22Rv1 (cell line): Measurements from ENCODE around the gene LMAN2.

Source experiments
- ZFX ChIP-seq: fragments of 450-650 bp; IDR thresholded peaks from 2 replicates; pipeline ENCODE4 v1.6.1; 2017; ENCODE audit warnings: antibody characterized with exemption, borderline replicate concordance
- TF ChIP-seq, protein P1 (sequence below): fragments of 450-650 bp; IDR thresholded peaks from 2 replicates; pipeline ENCODE4 v1.5.1; 2017; ENCODE audit warnings: mild to moderate bottlenecking

DNA sequence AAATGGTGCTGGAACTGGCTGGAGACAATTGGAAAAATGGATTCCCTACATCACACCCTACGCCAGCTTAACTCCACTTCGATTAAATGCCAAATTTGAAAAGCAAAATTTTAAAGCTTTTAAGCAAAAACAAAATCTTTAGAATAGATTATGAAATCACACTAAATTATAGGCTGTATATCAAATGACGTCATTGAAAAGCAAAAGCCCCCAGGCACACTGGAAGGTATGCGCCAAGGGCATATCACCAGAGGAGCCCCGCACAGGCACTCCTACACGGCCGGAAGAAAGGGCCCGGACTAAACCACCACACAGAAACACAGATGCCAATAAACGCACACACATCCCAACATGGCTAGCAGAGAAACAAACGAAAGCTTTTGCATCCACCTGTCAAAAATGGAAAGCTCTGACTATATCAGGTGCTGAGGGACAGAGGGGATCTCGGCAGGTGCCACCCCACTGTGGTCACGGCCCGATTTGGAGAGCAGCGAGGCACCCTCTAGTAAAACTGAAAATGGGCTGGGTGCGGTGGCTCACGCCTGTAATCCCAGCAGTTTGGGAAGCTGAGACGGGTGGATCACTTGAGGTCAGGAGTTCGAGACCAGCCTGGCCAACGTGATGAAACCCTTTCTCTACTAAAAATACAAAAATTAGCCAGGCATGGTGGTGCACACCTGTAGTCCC, 22.8 kb downstream of the LMAN2 start:
- TF ChIP-seq, protein P1, sequence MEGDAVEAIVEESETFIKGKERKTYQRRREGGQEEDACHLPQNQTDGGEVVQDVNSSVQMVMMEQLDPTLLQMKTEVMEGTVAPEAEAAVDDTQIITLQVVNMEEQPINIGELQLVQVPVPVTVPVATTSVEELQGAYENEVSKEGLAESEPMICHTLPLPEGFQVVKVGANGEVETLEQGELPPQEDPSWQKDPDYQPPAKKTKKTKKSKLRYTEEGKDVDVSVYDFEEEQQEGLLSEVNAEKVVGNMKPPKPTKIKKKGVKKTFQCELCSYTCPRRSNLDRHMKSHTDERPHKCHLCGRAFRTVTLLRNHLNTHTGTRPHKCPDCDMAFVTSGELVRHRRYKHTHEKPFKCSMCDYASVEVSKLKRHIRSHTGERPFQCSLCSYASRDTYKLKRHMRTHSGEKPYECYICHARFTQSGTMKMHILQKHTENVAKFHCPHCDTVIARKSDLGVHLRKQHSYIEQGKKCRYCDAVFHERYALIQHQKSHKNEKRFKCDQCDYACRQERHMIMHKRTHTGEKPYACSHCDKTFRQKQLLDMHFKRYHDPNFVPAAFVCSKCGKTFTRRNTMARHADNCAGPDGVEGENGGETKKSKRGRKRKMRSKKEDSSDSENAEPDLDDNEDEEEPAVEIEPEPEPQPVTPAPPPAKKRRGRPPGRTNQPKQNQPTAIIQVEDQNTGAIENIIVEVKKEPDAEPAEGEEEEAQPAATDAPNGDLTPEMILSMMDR = no peak
- no peak for TF ChIP-seq ZFX
